MM.1S (cell line): Measurements from ENCODE around the gene EFNA5.
A peak's percentile ranks its signal among the peaks of the same experiment; 100 is the strongest.

Experiments
- DNase-seq: peaks from one replicate; pipeline ENCODE4 v3.0.0-alpha.2; 2015
- H2AFZ ChIP-seq: fragments of 300-600 bp; sonication (generic); 2 replicates; pipeline ENCODE4 v1.6.0; 2016; ENCODE audit warnings: antibody characterized with exemption, low read length
- H3F3A ChIP-seq: fragments of 300-600 bp; sonication (generic); 2 replicates; pipeline ENCODE4 v1.6.1; 2016; ENCODE audit warnings: mild to moderate bottlenecking, antibody characterized with exemption, low read length, moderate library complexity, mixed read lengths; ENCODE audit not compliant: insufficient read depth
- H3K27ac ChIP-seq: fragments of 300-600 bp; sonication (generic); 2 replicates; pipeline ENCODE4 v1.5.1; 2016; ENCODE audit warnings: mild to moderate bottlenecking, low read length
- H3K27me3 ChIP-seq: fragments of 300-600 bp; sonication (generic); replicated peaks from 2 replicates; pipeline ENCODE4 v1.6.0; 2016; ENCODE audit warnings: low read length; ENCODE audit not compliant: insufficient read depth
- H3K36me3 ChIP-seq: fragments of 300-600 bp; sonication (generic); replicated peaks from 2 replicates; pipeline ENCODE4 v1.6.1; 2016; ENCODE audit warnings: mild to moderate bottlenecking, low read length, mixed read lengths; ENCODE audit not compliant: insufficient read depth
- H3K4me1 ChIP-seq: fragments of 300-600 bp; sonication (generic); 2 replicates; pipeline ENCODE4 v1.6.1; 2016; ENCODE audit warnings: low read length, mixed read lengths
- H3K4me2 ChIP-seq: fragments of 300-600 bp; sonication (generic); 2 replicates; pipeline ENCODE4 v1.6.0; 2016; ENCODE audit warnings: low read depth, low read length
- H3K4me3 ChIP-seq: fragments of 300-600 bp; sonication (generic); 2 replicates; pipeline ENCODE4 v1.5.1; 2016; ENCODE audit warnings: low read length, mixed read lengths
- H3K79me2 ChIP-seq: fragments of 300-600 bp; sonication (generic); 2 replicates; pipeline ENCODE4 v1.6.1; 2016; ENCODE audit warnings: mixed run types, low read length, mixed read lengths
- H3K9ac ChIP-seq: fragments of 300-600 bp; sonication (generic); 2 replicates; pipeline ENCODE4 v1.6.1; 2016; ENCODE audit warnings: low read length, mixed read lengths
- H3K9me2 ChIP-seq: fragments of 300-600 bp; sonication (generic); replicated peaks from 2 replicates; pipeline ENCODE4 v1.6.1; 2016; ENCODE audit warnings: mild to moderate bottlenecking, low read length, mixed read lengths; ENCODE audit not compliant: insufficient read depth
- H3K9me3 ChIP-seq: fragments of 300-600 bp; sonication (generic); replicated peaks from 2 replicates; pipeline ENCODE4 v1.6.1; 2016; ENCODE audit warnings: mild to moderate bottlenecking, low read length, mixed read lengths; ENCODE audit not compliant: insufficient read depth
- H4K20me1 ChIP-seq: fragments of 300-600 bp; sonication (generic); 2 replicates; pipeline ENCODE4 v1.6.1; 2016; ENCODE audit warnings: mild to moderate bottlenecking, low read length, moderate library complexity, mixed read lengths; ENCODE audit not compliant: insufficient read depth
- CTCF ChIP-seq: fragments of 300-600 bp; sonication (generic); IDR thresholded peaks from 2 replicates; pipeline ENCODE4 v1.5.1; 2016; ENCODE audit warnings: antibody characterized with exemption, low read length, mixed read lengths
- EZH2 ChIP-seq: fragments of 300-600 bp; sonication (generic); optimal IDR thresholded peaks from 2 replicates; pipeline ENCODE3; 2017; ENCODE audit warnings: low read depth, mild to moderate bottlenecking, antibody characterized with exemption, low read length, mixed read lengths
- EZH2phosphoT487 ChIP-seq: fragments of 300-600 bp; sonication (generic); IDR thresholded peaks from 2 replicates; pipeline ENCODE4 v1.6.1; 2018; ENCODE audit warnings: antibody characterized with exemption, low read length

Gene EFNA5

GRCh38 chr5:107513337-107514085 lies 157.2 kb downstream of the EFNA5 start:
- Histone ChIP-seq H3K27me3 (no peaks in the 10 kb centered on the region), H3K4me1 (peaks cover 8% of the 10 kb centered on the region; the same call in 1 of the 2 replicates), H3K9me3 (no peaks in the 10 kb centered on the region), H3K4me3 (no peak overlapping the region), H4K20me1 (no peaks in the 10 kb centered on the region), H3K4me2 (peak overlapping the region; percentile 21; the same call in 1 of the 2 replicates), H3K36me3 (no peaks in the 10 kb centered on the region), H3K27ac (peak overlapping the region; percentile 67), H3K9me2 (no peaks in the 10 kb centered on the region), H2AFZ (peak overlapping the region; percentile 17; the same call in 1 of the 2 replicates), H3K79me2 (no peaks in the 10 kb centered on the region), H3K9ac (peak overlapping the region; percentile 35; the same call in 1 of the 2 replicates), H3F3A (peaks cover 6% of the 10 kb centered on the region)
- TF ChIP-seq CTCF (no peak), EZH2phosphoT487 (no peak), EZH2 (no peak)
- DNase-seq, result peak; percentile 50

GRCh38 chr5:107512029-107512428 lies 158.7 kb downstream of the EFNA5 start:
- TF ChIP-seq EZH2phosphoT487 (no peak), EZH2 (no peak), CTCF (no peak)
- Histone ChIP-seq H3K79me2 (no peaks in the 10 kb centered on the region), H3F3A (peaks cover 6% of the 10 kb centered on the region), H3K9ac (no peak overlapping the region), H3K9me3 (no peaks in the 10 kb centered on the region), H3K36me3 (no peaks in the 10 kb centered on the region), H2AFZ (no peak overlapping the region), H3K27ac (no peak overlapping the region), H3K4me2 (no peak overlapping the region), H3K27me3 (no peaks in the 10 kb centered on the region), H3K4me3 (no peak overlapping the region), H3K4me1 (peaks cover 8% of the 10 kb centered on the region; the same call in 1 of the 2 replicates), H4K20me1 (no peaks in the 10 kb centered on the region), H3K9me2 (no peaks in the 10 kb centered on the region)
- DNase-seq, result no peak

GRCh38 chr5:107510125-107510524 lies 160.6 kb downstream of the EFNA5 start:
- no peak overlapping the region for H3K4me3 ChIP-seq
- no peak overlapping the region for H3K9ac ChIP-seq
- H3K4me2 ChIP-seq, result no peak overlapping the region
- H3K27ac ChIP-seq, result no peak overlapping the region
- DNase-seq, result no peak
- H2AFZ ChIP-seq, result no peak overlapping the region
- no peaks in the 10 kb centered on the region for H3K9me2 ChIP-seq
- peaks cover 6% of the 10 kb centered on the region for H3F3A ChIP-seq
- H3K79me2 ChIP-seq, result no peaks in the 10 kb centered on the region
- H3K36me3 ChIP-seq, result no peaks in the 10 kb centered on the region
- H3K9me3 ChIP-seq, result no peaks in the 10 kb centered on the region
- H3K27me3 ChIP-seq, result no peaks in the 10 kb centered on the region
- H4K20me1 ChIP-seq, result no peaks in the 10 kb centered on the region
- TF ChIP-seq EZH2 (no peak), EZH2phosphoT487 (no peak), CTCF (no peak)
- peaks cover 8% of the 10 kb centered on the region; the same call in 1 of the 2 replicates for H3K4me1 ChIP-seq
